ENCODE results near the gene MAD1L1. TPM values are rescaled to one million over a fixed set of nuclear protein-coding genes. Genes with fewer than 3 reads are reported as not detected.

The MAD1L1 gene
- total RNA-seq, 1 donor from 2014 or later: 57.4 TPM

GRCh38 chr7:2090526-2091520, 141.9 kb downstream of the MAD1L1 start:
- H3K27me3 ChIP-seq (ENCODE audit: control insufficient read depth, insufficient read depth, low read length): no peaks in the 10 kb centered on the region
- DNase-seq (ENCODE audit: low read depth) (no peak), FAIRE-seq (no peak)
- no peak for TF ChIP-seq CTCF (IDR thresholded peaks at IDR 0.05; ENCODE audit: insufficient read depth, low read length, severe bottlenecking)
- H3K4me3 ChIP-seq (ENCODE audit: low read depth, low read length): no peak overlapping the region
- H3K36me3 ChIP-seq (ENCODE audit: control insufficient read depth, insufficient read depth, low read length): no peaks in the 10 kb centered on the region

GRCh38 chr7:2088801-2089200, 143.9 kb downstream of the MAD1L1 start:
- no peak for DNase-seq (ENCODE audit: low read depth)
- Histone ChIP-seq H3K36me3 (ENCODE audit: control insufficient read depth, insufficient read depth, low read length) (no peaks in the 10 kb centered on the region), H3K27me3 (ENCODE audit: control insufficient read depth, insufficient read depth, low read length) (no peaks in the 10 kb centered on the region), H3K4me3 (ENCODE audit: low read depth, low read length) (no peak overlapping the region)
- FAIRE-seq: no peak
- TF ChIP-seq CTCF (IDR thresholded peaks at IDR 0.05; ENCODE audit: insufficient read depth, low read length, severe bottlenecking): no peak

GRCh38 chr7:2087744-2088143, 145.0 kb downstream of the MAD1L1 start:
- TF ChIP-seq CTCF (IDR thresholded peaks at IDR 0.05; ENCODE audit: insufficient read depth, low read length, severe bottlenecking): no peak
- H3K36me3 ChIP-seq (ENCODE audit: control insufficient read depth, insufficient read depth, low read length): no peaks in the 10 kb centered on the region
- H3K27me3 ChIP-seq (ENCODE audit: control insufficient read depth, insufficient read depth, low read length): no peaks in the 10 kb centered on the region
- FAIRE-seq: no peak
- no peak for DNase-seq (ENCODE audit: low read depth)
- no peak overlapping the region for H3K4me3 ChIP-seq (ENCODE audit: low read depth, low read length)

- TF ChIP-seq CTCF (IDR thresholded peaks at IDR 0.05; ENCODE audit: insufficient read depth, low read length, severe bottlenecking): no peak
- no peaks in the 10 kb centered on the region for H3K27me3 ChIP-seq (ENCODE audit: control insufficient read depth, insufficient read depth, low read length)
- no peak for FAIRE-seq
- H3K36me3 ChIP-seq (ENCODE audit: control insufficient read depth, insufficient read depth, low read length): no peaks in the 10 kb centered on the region
- no peak overlapping the region for H3K4me3 ChIP-seq (ENCODE audit: low read depth, low read length)
- DNase-seq (ENCODE audit: low read depth): no peak
Observed at GRCh38 chr7:2086229-2086628, 146.5 kb downstream of the MAD1L1 start.

- Histone ChIP-seq H3K27me3 (ENCODE audit: control insufficient read depth, insufficient read depth, low read length) (no peaks in the 10 kb centered on the region), H3K36me3 (ENCODE audit: control insufficient read depth, insufficient read depth, low read length) (no peaks in the 10 kb centered on the region), H3K4me3 (ENCODE audit: low read depth, low read length) (no peak overlapping the region)
- FAIRE-seq: no peak
- no peak for DNase-seq (ENCODE audit: low read depth)
- TF ChIP-seq CTCF (IDR thresholded peaks at IDR 0.05; ENCODE audit: insufficient read depth, low read length, severe bottlenecking): no peak
Observed at GRCh38 chr7:2085804-2086203, 146.9 kb downstream of the MAD1L1 start.

Measured in bronchial epithelial cell (primary cell).